HL-60 (cell line): Measurements from ENCODE around the gene ITPRIPL2.

Experiments used
- DNase-seq, 2 experiments: peaks; one replicate each; pipeline ENCODE4 v3.0.0-alpha.2; 2010 to 2020; ENCODE audit warnings: low read depth in 1 of 2, low spot score in 1 of 2
- H3K27ac ChIP-seq: fragments of 250-450 bp; sonication (Bioruptor Pico); replicated peaks from 2 replicates; pipeline ENCODE4 v1.5.1; 2020; ENCODE audit warnings: mild to moderate bottlenecking, moderate library complexity
- H3K27me3 ChIP-seq: fragments of 250-450 bp; sonication (Bioruptor Pico); 2 replicates; pipeline ENCODE4 v1.5.1; 2021; ENCODE audit warnings: mild to moderate bottlenecking, moderate library complexity; ENCODE audit not compliant: insufficient read depth, poor library complexity, severe bottlenecking
- H3K4me3 ChIP-seq: replicated peaks from 2 replicates; pipeline ENCODE4 v1.5.1; 2011; ENCODE audit warnings: mild to moderate bottlenecking, control low read depth, low read length; ENCODE audit not compliant: insufficient read depth
- CTCF ChIP-seq: IDR thresholded peaks from one replicate; pipeline ENCODE4 v1.5.1; 2011; ENCODE audit warnings: low read length, control low read depth, inconsistent platforms; ENCODE audit not compliant: insufficient read depth
- GABPA ChIP-seq: IDR thresholded peaks from 2 replicates; pipeline ENCODE4 v1.6.1; 2012; ENCODE audit warnings: low read depth
- POLR2AphosphoS5 ChIP-seq: IDR thresholded peaks from 2 replicates; pipeline ENCODE4 v1.6.1; 2012; ENCODE audit warnings: low read depth
- REST ChIP-seq: IDR thresholded peaks from 2 replicates; pipeline ENCODE4 v1.6.1; 2012; ENCODE audit warnings: low read depth; ENCODE audit not compliant: insufficient replicate concordance
- SPI1 ChIP-seq: IDR thresholded peaks from 2 replicates; pipeline ENCODE4 v1.6.1; 2012; ENCODE audit warnings: low read depth, mild to moderate bottlenecking, borderline replicate concordance

ITPRIPL2 gene

DNA sequence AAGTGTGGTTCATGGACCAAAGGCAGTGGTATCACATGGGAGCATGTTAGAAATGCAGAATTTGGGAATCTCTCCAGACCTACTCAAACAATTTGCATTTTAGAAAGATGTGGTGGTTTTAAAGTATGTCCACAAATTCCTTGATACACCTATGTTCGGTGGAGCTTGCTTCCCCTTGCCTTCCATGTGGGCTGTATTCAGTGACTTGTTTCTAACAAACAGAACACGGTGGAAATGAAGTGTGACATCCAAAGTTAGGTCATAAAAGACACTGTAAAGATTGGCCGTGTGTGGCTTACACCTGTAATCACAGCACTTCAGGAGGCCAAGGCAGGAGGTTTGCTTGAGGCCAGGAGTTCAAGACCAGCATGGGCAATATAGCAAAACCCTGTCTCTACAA is 29.6 kb upstream of the ITPRIPL2 start:
- no peak for DNase-seq
- Histone ChIP-seq H3K27me3 (no peaks in the 10 kb centered on the region), H3K4me3 (no peak overlapping the region), H3K27ac (no peak overlapping the region)
- TF ChIP-seq REST (no peak), SPI1 (no peak), GABPA (no peak), CTCF (no peak), POLR2AphosphoS5 (no peak)

- DNase-seq, result no peak
- no peak overlapping the region for H3K27ac ChIP-seq
- no peaks in the 10 kb centered on the region for H3K27me3 ChIP-seq
- H3K4me3 ChIP-seq, result no peak overlapping the region
- no peak for TF ChIP-seq REST
- no peak for TF ChIP-seq GABPA
- TF ChIP-seq CTCF, result no peak
- TF ChIP-seq POLR2AphosphoS5, result no peak
- no peak for TF ChIP-seq SPI1
Measured at GRCh38 chr16:19084879-19085278, 28.9 kb upstream of the ITPRIPL2 start.

- DNase-seq, result peak in 1 of 2 experiments; percentile 27
- H3K27ac ChIP-seq, result no peak overlapping the region
- no peak overlapping the region for H3K4me3 ChIP-seq
- TF ChIP-seq SPI1 (no peak), CTCF (no peak), POLR2AphosphoS5 (no peak), REST (no peak), GABPA (no peak)
- H3K27me3 ChIP-seq, result no peaks in the 10 kb centered on the region
Measured at GRCh38 chr16:19085679-19086200, 28.0 kb upstream of the ITPRIPL2 start.
